G401.6 (cell line): ENCODE measurements around the gene SCUBE1.

Source experiments
- FAIRE-seq: peaks from 2 replicates; lab custom pipeline; 2012; peaks lifted over from hg19 to GRCh38; lab: Jason Lieb, UNC

The SCUBE1 gene

GRCh38 chr22:43153899-43154298, 189.3 kb downstream of the SCUBE1 start:
- FAIRE-seq: no peak

- FAIRE-seq: no peak
These were observed 190.7 kb downstream of the SCUBE1 start for GRCh38 chr22:43152357-43153071.

- FAIRE-seq: no peak
These were observed 191.2 kb downstream of the SCUBE1 start for GRCh38 chr22:43152003-43152356.

GRCh38 chr22:43151251-43152002, 191.7 kb downstream of the SCUBE1 start, which contains the start of gene TSPO:
Gene TSPO, plus strand, starts transcription at chr22:43151559. Its CDS starts 7,680 bp downstream, at chr22:43159239.
- FAIRE-seq: no peak

GRCh38 chr22:43150731-43151206, 192.4 kb downstream of the SCUBE1 start:
- no peak for FAIRE-seq

- FAIRE-seq: no peak
These were observed 194.6 kb downstream of the SCUBE1 start for GRCh38 chr22:43148581-43148980.

GRCh38 chr22:43147821-43148220, 195.4 kb downstream of the SCUBE1 start:
- no peak for FAIRE-seq
